ENCODE measurements around the gene ZNF511.

ZNF511 gene

GRCh38 chr10:133353988-133354605 is 45.4 kb downstream of the ZNF511 start:
- no peak for TF ChIP-seq CTCF (IDR thresholded peaks at IDR 0.05)
- TF ChIP-seq ZFX (IDR thresholded peaks at IDR 0.05; ENCODE audit: borderline replicate concordance) = no peak
- no peak overlapping the region for H3K27ac ChIP-seq

- no peak for TF ChIP-seq ZFX (IDR thresholded peaks at IDR 0.05; ENCODE audit: borderline replicate concordance)
- no peak for TF ChIP-seq CTCF (IDR thresholded peaks at IDR 0.05)
- H3K27ac ChIP-seq = no peak overlapping the region
Observed at GRCh38 chr10:133354672-133355240, 46.0 kb downstream of the ZNF511 start.

GRCh38 chr10:133355266-133355665 is 46.6 kb downstream of the ZNF511 start:
- no peak for TF ChIP-seq CTCF (IDR thresholded peaks at IDR 0.05)
- TF ChIP-seq ZFX (IDR thresholded peaks at IDR 0.05; ENCODE audit: borderline replicate concordance) = no peak
- H3K27ac ChIP-seq = no peak overlapping the region

GRCh38 chr10:133355991-133356390 is 47.3 kb downstream of the ZNF511 start:
- no peak overlapping the region for H3K27ac ChIP-seq
- TF ChIP-seq ZFX (IDR thresholded peaks at IDR 0.05; ENCODE audit: borderline replicate concordance) (no peak), CTCF (IDR thresholded peaks at IDR 0.05) (no peak)

GRCh38 chr10:133356549-133357284 is 48.0 kb downstream of the ZNF511 start:
- TF ChIP-seq CTCF (IDR thresholded peaks at IDR 0.05) (no peak), ZFX (IDR thresholded peaks at IDR 0.05; ENCODE audit: borderline replicate concordance) (no peak)
- H3K27ac ChIP-seq = peak overlapping the region; percentile 97

- TF ChIP-seq CTCF (IDR thresholded peaks at IDR 0.05) (no peak), ZFX (IDR thresholded peaks at IDR 0.05; ENCODE audit: borderline replicate concordance) (no peak)
- peak within 1 kb of the TSS; percentile 97 for H3K27ac ChIP-seq
Observed at GRCh38 chr10:133357285-133358161, 48.8 kb downstream of the ZNF511 start, which contains the start of gene FUOM. Gene FUOM (minus strand): TSS chr10:133358019. CDS start chr10:133358007, 12 bp downstream.
